ENCODE measurements around the gene CYCS. TPM values are rescaled to one million over a fixed set of nuclear protein-coding genes. Genes with fewer than 3 reads are reported as not detected.
"Not testable (repeated sequence)": the region's sequence is repeated elsewhere in the genome, so short reads cannot be mapped to it uniquely, and the experiment has no call there.

Gene CYCS
- total RNA-seq, 2 donors from 2014 or later = 134 to 282 TPM

DNA sequence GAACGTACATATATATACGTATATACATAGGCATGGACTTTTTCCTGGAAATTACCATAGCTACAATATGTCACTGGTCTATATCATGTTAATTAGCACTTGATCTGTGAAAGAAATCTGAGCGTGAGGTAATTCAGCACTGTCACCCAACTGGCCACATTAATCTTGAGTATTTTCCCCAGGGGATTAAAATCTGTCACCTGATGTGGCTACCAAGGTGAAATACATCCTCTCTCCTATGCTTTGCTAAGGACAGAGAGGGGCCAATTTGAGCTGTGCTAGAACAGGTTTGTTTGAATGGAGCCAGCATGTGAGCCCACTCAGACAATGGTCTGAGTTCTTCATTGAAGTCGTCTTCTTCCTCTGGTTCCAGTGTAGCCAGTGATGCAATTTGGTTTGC is 33.3 kb downstream of the CYCS start:
- H3K9me3 ChIP-seq = no peaks in the 10 kb centered on the region
- no peak overlapping the region for H3K4me3 ChIP-seq
- no peaks in the 10 kb centered on the region for H3K27me3 ChIP-seq
- TF ChIP-seq, protein P1, sequence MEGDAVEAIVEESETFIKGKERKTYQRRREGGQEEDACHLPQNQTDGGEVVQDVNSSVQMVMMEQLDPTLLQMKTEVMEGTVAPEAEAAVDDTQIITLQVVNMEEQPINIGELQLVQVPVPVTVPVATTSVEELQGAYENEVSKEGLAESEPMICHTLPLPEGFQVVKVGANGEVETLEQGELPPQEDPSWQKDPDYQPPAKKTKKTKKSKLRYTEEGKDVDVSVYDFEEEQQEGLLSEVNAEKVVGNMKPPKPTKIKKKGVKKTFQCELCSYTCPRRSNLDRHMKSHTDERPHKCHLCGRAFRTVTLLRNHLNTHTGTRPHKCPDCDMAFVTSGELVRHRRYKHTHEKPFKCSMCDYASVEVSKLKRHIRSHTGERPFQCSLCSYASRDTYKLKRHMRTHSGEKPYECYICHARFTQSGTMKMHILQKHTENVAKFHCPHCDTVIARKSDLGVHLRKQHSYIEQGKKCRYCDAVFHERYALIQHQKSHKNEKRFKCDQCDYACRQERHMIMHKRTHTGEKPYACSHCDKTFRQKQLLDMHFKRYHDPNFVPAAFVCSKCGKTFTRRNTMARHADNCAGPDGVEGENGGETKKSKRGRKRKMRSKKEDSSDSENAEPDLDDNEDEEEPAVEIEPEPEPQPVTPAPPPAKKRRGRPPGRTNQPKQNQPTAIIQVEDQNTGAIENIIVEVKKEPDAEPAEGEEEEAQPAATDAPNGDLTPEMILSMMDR (IDR thresholded peaks at IDR 0.05) = no peak
- DNase-seq (ENCODE audit: low spot score) = no peak
- no peaks in the 10 kb centered on the region for H3K4me1 ChIP-seq
- H3K27ac ChIP-seq = no peak overlapping the region
- no peaks in the 10 kb centered on the region for H3K36me3 ChIP-seq

- TF ChIP-seq, protein P1 (IDR thresholded peaks at IDR 0.05) = no peak
- no peaks in the 10 kb centered on the region for H3K27me3 ChIP-seq
- H3K4me3 ChIP-seq = no peak overlapping the region
- H3K27ac ChIP-seq = no peak overlapping the region
- no peaks in the 10 kb centered on the region for H3K36me3 ChIP-seq
- no peaks in the 10 kb centered on the region for H3K4me1 ChIP-seq
- H3K9me3 ChIP-seq = no peaks in the 10 kb centered on the region
- DNase-seq (ENCODE audit: low spot score) = no peak
Measured at GRCh38 chr7:25091176-25091575, 33.9 kb downstream of the CYCS start.

DNA sequence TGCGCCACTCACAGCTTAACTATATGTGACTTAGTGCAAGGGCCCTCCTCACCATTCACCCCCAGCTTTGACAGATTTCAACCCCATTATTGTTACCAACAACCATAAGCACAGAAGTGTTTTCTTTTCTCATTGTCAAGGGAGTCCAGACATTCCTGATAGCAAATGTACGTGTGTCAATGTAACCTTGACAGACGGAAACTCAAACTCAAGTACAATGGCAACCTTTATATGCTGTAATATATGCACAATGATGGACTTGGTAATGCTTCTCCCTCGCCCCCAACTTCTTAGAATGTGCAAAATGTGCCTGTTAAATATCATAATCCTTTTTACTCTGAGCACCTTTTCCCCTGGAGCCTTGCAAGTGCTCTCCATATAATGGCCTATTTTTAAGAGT is 34.7 kb downstream of the CYCS start:
- H3K36me3 ChIP-seq = no peaks in the 10 kb centered on the region
- H3K9me3 ChIP-seq = no peaks in the 10 kb centered on the region

DNA sequence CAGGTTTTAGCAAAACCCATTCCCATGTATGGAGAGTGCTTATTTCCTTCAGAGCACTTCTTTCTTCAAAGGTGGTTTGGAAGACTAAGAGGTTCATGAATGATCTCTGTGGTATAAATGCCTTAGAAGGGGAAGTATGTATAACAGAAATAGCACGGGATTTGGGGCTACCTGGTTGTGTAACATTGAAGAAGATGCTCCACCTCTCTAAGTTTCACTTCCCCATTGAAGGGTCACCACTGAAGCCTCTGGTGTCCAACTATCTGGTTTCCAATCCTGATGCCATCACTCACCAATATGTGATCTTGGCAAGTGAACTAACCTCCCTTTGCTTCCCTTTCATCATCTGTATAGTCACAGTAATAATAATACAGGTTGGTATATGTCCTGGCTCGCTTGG is 37.2 kb downstream of the CYCS start:
- Histone ChIP-seq H3K27me3 (no peaks in the 10 kb centered on the region), H3K9me3 (no peaks in the 10 kb centered on the region), H3K36me3 (no peaks in the 10 kb centered on the region), H3K4me3 (no peak overlapping the region), H3K27ac (no peak overlapping the region), H3K4me1 (no peaks in the 10 kb centered on the region)
- no peak for DNase-seq (ENCODE audit: low spot score)
- TF ChIP-seq, protein P1 (IDR thresholded peaks at IDR 0.05) = no peak

More for the DNA sequence above, 34.7 kb downstream of the CYCS start:
- Histone ChIP-seq H3K27me3 (no peaks in the 10 kb centered on the region), H3K27ac (no peak overlapping the region), H3K4me1 (no peaks in the 10 kb centered on the region), H3K4me3 (no peak overlapping the region)
- TF ChIP-seq, protein P1 (IDR thresholded peaks at IDR 0.05) = no peak
- no peak for DNase-seq (ENCODE audit: low spot score)

DNA sequence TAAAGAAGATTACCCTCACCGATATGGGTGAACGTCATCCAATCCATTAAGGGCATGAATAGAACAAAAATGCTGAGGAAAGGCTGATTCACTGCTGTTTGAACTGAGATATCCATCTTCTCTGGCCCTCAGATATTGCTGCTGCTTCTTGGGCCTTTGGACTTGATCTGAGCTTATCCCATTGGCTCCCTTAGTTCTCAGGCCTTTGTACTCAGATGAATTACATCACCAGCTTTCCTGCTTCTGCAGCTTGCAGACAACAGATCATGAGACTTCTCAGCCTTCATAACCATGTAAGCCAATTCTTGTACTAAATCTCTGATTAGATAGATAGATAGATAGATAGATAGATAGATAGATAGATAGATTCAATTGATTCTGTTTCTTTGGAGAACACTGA is 40.2 kb downstream of the CYCS start:
- no peak overlapping the region for H3K4me3 ChIP-seq

GRCh38 chr7:25083201-25083600 is 41.9 kb downstream of the CYCS start:
- DNase-seq (ENCODE audit: low spot score) = no peak

More for the DNA sequence above, 40.2 kb downstream of the CYCS start:
- Histone ChIP-seq H3K36me3 (no peaks in the 10 kb centered on the region), H3K27me3 (no peaks in the 10 kb centered on the region), H3K27ac (no peak overlapping the region), H3K4me1 (no peaks in the 10 kb centered on the region), H3K9me3 (no peaks in the 10 kb centered on the region)
- DNase-seq (ENCODE audit: low spot score) = no peak
- TF ChIP-seq, protein P1 (IDR thresholded peaks at IDR 0.05) = no peak

DNA sequence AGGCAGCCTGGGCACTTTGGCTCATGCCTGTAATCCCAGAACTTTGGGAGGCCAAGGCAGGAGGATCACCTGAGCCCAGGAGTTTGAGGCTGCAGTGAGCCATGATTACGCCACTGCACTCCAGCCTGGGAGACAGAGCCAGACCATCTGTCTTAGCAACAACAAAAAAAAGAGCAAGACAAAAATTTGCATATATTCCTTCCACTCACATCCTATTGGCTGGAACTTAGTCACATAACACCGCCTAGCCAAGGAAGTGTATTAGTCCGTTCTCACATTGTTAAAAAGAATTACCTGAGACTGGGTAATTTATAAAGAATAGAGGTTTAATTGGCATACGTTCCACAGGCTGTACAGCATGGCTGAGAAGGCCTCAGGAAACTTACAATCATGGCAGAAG is 43.0 kb downstream of the CYCS start:
- not testable (repeated sequence) for H3K4me3 ChIP-seq; H3K27me3 ChIP-seq; H3K4me1 ChIP-seq; DNase-seq (ENCODE audit: low spot score); H3K36me3 ChIP-seq; H3K27ac ChIP-seq; H3K9me3 ChIP-seq

More at GRCh38 chr7:25083201-25083600, 41.9 kb downstream of the CYCS start:
- TF ChIP-seq, protein P1 (IDR thresholded peaks at IDR 0.05) = no peak
- Histone ChIP-seq H3K27me3 (no peaks in the 10 kb centered on the region), H3K4me3 (no peak overlapping the region), H3K4me1 (no peaks in the 10 kb centered on the region), H3K9me3 (no peaks in the 10 kb centered on the region), H3K27ac (no peak overlapping the region), H3K36me3 (no peaks in the 10 kb centered on the region)

All from right atrium auricular region (tissue), 2 donors.